ENCODE data around the gene SUPT3H.

- TF ChIP-seq CTCF (IDR thresholded peaks at IDR 0.05), result no peak
- no peak for TF ChIP-seq EP300 (IDR thresholded peaks at IDR 0.05)
- TF ChIP-seq POLR2A (IDR thresholded peaks at IDR 0.05), result no peak
- no peak for TF ChIP-seq POLR2AphosphoS5 (IDR thresholded peaks at IDR 0.05)
Observed at GRCh38 chr6:45171380-45171779, 206.4 kb downstream of the SUPT3H start.
